ENCODE data around the gene KLHDC9.

DNA sequence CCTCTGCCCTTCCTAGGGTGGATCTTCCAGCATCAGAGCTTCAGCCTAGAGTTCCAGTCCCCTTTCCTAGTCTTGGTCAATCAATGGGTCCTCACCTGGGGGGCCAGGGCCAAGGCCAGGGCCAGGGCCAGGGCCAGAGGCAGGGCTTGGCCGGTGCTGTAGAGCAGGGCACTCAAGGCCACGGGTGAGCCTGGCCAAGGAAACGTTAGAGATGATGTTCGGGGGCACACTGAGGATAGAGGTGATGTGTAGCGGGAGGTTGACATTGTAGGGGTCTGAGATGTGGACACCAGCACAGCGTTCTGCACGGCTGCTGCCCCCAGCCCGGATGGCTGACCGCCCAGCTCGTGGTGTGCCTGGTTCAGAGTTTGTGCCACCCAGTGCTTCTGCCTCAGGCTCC is 46.9 kb upstream of the KLHDC9 start:
- TF ChIP-seq CTCF (IDR thresholded peaks at IDR 0.05) (no peak), POLR2A (IDR thresholded peaks at IDR 0.05) (no peak)
